ENCODE results near the gene VWC2L. TPM values are rescaled to one million over a fixed set of nuclear protein-coding genes. Genes with fewer than 3 reads are reported as not detected.

The VWC2L gene
- total and polyA plus RNA-seq, 2 donors (not counting 3 experiments of a cell fraction or from before 2014, with no cell fraction given) = not detected

GRCh38 chr2:214560176-214560575, 149.3 kb downstream of the VWC2L start:
- no peak overlapping the region for H3K4me2 ChIP-seq (ENCODE audit: insufficient read depth, low read length)
- DNase-seq (ENCODE audit: low read depth, low spot score) (no peak), FAIRE-seq (no peak)
- dilution Hi-C loops (cut with MboI; ENCODE audit: extremely low pct_ligation_motif_present, low sequenced_read_pairs) (no loop called here), intact Hi-C loops (cut with micrococcal nuclease) (no loop called here)
- POLR2A ChIA-PET = no interaction called here
- no peak overlapping the region for H3K9ac ChIP-seq (replicated peaks; ENCODE audit: extremely low read depth, insufficient read depth, low read length)
- no TSS peak for BruUV-seq (replicated peaks)
- H3K27ac ChIP-seq (ENCODE audit: insufficient read depth, low read depth, low read length) = no peak overlapping the region
- TF ChIP-seq CTCF (IDR thresholded peaks at IDR 0.05; ENCODE audit: extremely low read depth in 1 of 2, insufficient read depth in 1 of 2, low read depth in 1 of 2, low read length in 2 of 2) (no peak), FOS (IDR thresholded peaks at IDR 0.05; ENCODE audit: borderline replicate concordance, insufficient read depth, low read length) (no peak), MYC (IDR thresholded peaks at IDR 0.05; ENCODE audit: low read depth, low read length) (no peak), POLR2AphosphoS5 (IDR thresholded peaks at IDR 0.05; ENCODE audit: insufficient read depth, low read depth, low read length) (no peak), GATA2 (IDR thresholded peaks at IDR 0.05; ENCODE audit: insufficient read depth, insufficient read length, low read depth, low read length) (no peak), POLR2A (IDR thresholded peaks at IDR 0.05; ENCODE audit: low read depth, low read length) (no peak), EZH2 (IDR thresholded peaks at IDR 0.05; ENCODE audit: borderline replicate concordance, low read depth, low read length, severe bottlenecking) (no peak), JUN (IDR thresholded peaks at IDR 0.05; ENCODE audit: borderline replicate concordance, insufficient read depth, insufficient read length, low read depth) (no peak), MAX (IDR thresholded peaks at IDR 0.05; ENCODE audit: insufficient read depth, insufficient read length) (no peak)
- no peak overlapping the region for H2AFZ ChIP-seq (ENCODE audit: low read depth, low read length)
- CTCF ChIA-PET = no interaction called here
- no peaks in the 10 kb centered on the region for H3K27me3 ChIP-seq (ENCODE audit: control insufficient read depth in 2 of 2, insufficient read depth in 2 of 2, low read length in 2 of 2)
- no peaks in the 10 kb centered on the region for H3K79me2 ChIP-seq (ENCODE audit: control insufficient read depth, insufficient read depth, low read length)
- no peaks in the 10 kb centered on the region for H4K20me1 ChIP-seq (replicated peaks; ENCODE audit: control insufficient read depth, extremely low read depth, insufficient read depth, low read length)
- no peaks in the 10 kb centered on the region for H3K4me1 ChIP-seq (ENCODE audit: control insufficient read depth, extremely low read depth, insufficient read depth, low read length)
- no peaks in the 10 kb centered on the region for H3K36me3 ChIP-seq (ENCODE audit: control insufficient read depth in 2 of 2, extremely low read depth in 1 of 2, insufficient read depth in 2 of 2, low read length in 2 of 2)
- H3K9me3 ChIP-seq (replicated peaks; ENCODE audit: control insufficient read depth, insufficient read depth, low read length) = no peaks in the 10 kb centered on the region
- no peaks in the 10 kb centered on the region for H3K9me1 ChIP-seq (replicated peaks; ENCODE audit: control insufficient read depth, extremely low read depth, insufficient read depth, low read length)
- H3K4me3 ChIP-seq (replicated peaks in 1 of 3; ENCODE audit: insufficient read depth in 1 of 3, low read depth in 1 of 3, low read length in 3 of 3) = no peak overlapping the region
